ENCODE measurements around the gene ENOPH1.

ENOPH1 gene

DNA sequence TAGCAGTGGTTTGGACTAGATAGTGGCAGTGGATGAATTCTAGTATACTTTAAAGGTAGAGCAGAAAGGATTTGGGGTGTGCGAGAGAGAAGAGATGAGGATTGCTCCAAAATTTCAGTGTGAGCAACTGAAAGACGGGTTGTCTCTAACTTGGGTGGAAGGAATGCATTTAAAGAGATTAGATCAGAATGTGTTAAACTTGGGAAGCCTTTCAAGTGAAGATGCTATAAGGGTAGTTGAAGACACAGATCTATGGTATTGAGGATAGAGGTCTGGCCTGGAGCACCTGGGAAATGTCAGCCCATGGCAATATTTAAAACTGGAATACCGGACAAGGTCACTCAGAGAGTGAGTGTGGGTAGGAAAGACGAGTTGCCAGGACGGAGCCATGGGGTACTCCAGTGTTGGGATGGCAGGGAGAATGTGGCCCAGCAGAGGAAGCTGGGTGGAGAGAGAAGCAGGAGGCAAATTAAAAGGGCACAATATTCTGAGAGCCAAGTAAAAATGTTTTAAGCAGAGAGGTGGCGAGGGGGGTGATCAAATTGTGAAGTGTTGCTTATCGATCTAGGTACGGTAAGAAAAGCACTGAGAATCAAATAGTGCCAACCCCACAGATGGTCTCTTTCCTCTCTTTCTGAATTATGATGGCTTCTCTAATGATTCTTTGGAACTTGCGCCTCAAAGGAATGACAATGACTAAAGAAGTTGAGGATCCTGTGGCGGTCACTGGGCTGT lies 50.5 kb downstream of the ENOPH1 start:
- Histone ChIP-seq H2BK5ac (ENCODE audit: low read depth, low read length, poor library complexity, severe bottlenecking) (no peak overlapping the region), H3K9me3 (ENCODE audit: control insufficient read depth, low read length) (no peaks in the 10 kb centered on the region), H3K23ac (ENCODE audit: low read length in 2 of 2) (no peak overlapping the region), H3K36me3 (ENCODE audit: control insufficient read depth in 1 of 2, insufficient read depth in 2 of 2, low read depth in 1 of 2, low read length in 2 of 2) (peaks cover 0 to 8% of the 10 kb centered on the region in 2 experiments), H2AK5ac (ENCODE audit: low read length, severe bottlenecking) (no peak overlapping the region), H3K27me3 (ENCODE audit: control insufficient read depth in 1 of 2, insufficient read depth in 1 of 2, low read length in 2 of 2) (no peaks in the 10 kb centered on the region), H3K18ac (ENCODE audit: low read depth in 1 of 2, low read length in 2 of 2) (no peak overlapping the region), H2BK120ac (ENCODE audit: low read depth, low read length) (no peak overlapping the region), H2BK12ac (ENCODE audit: low read length in 2 of 2) (no peak overlapping the region), H3K4me2 (ENCODE audit: low read length, poor library complexity, severe bottlenecking) (no peak overlapping the region), H4K8ac (ENCODE audit: low read length) (no peak overlapping the region), H2AFZ (ENCODE audit: low read depth, low read length) (no peak overlapping the region), H3K4ac (ENCODE audit: low read depth in 1 of 2, low read length in 2 of 2) (no peak overlapping the region), H3K27ac (ENCODE audit: low read length, poor library complexity, severe bottlenecking) (no peak overlapping the region), H4K91ac (ENCODE audit: low read length) (no peak overlapping the region), H3K4me3 (ENCODE audit: insufficient read depth in 1 of 2, low read depth in 1 of 2, low read length in 2 of 2) (no peak overlapping the region), H3K79me1 (replicated peaks; ENCODE audit: low read length, poor library complexity, severe bottlenecking) (no peaks in the 10 kb centered on the region), H2BK15ac (ENCODE audit: low read depth, poor library complexity, severe bottlenecking) (no peak overlapping the region), H3K14ac (ENCODE audit: low read length in 2 of 2) (no peak overlapping the region), H3K9ac (ENCODE audit: low read length) (no peak overlapping the region), H3K4me1 (ENCODE audit: control insufficient read depth, insufficient read depth, low read depth, low read length) (no peaks in the 10 kb centered on the region)
- DNase-seq: no peak
- 96% methylated on average over 10 of the region's 10 CpGs for WGBS

GRCh38 chr4:82481506-82481840 lies 51.1 kb downstream of the ENOPH1 start:
- H3K79me1 ChIP-seq (replicated peaks; ENCODE audit: low read length, poor library complexity, severe bottlenecking): no peaks in the 10 kb centered on the region
- no peak overlapping the region for H2BK120ac ChIP-seq (ENCODE audit: low read depth, low read length)
- H2AFZ ChIP-seq (ENCODE audit: low read depth, low read length): no peak overlapping the region
- H4K91ac ChIP-seq (ENCODE audit: low read length): no peak overlapping the region
- H3K4ac ChIP-seq (ENCODE audit: low read depth in 1 of 2, low read length in 2 of 2): no peak overlapping the region
- no peak overlapping the region for H4K8ac ChIP-seq (ENCODE audit: low read length)
- no peak overlapping the region for H3K27ac ChIP-seq (ENCODE audit: low read length, poor library complexity, severe bottlenecking)
- WGBS: 95% methylated on average over 5 of the region's 6 CpGs
- H3K14ac ChIP-seq (ENCODE audit: low read length in 2 of 2): no peak overlapping the region
- H2BK12ac ChIP-seq (ENCODE audit: low read length in 2 of 2): no peak overlapping the region
- peaks cover 0 to 8% of the 10 kb centered on the region in 2 experiments for H3K36me3 ChIP-seq (ENCODE audit: control insufficient read depth in 1 of 2, insufficient read depth in 2 of 2, low read depth in 1 of 2, low read length in 2 of 2)
- H3K9me3 ChIP-seq (ENCODE audit: control insufficient read depth, low read length): no peaks in the 10 kb centered on the region
- DNase-seq: no peak
- no peak overlapping the region for H3K4me3 ChIP-seq (ENCODE audit: insufficient read depth in 1 of 2, low read depth in 1 of 2, low read length in 2 of 2)
- no peak overlapping the region for H3K23ac ChIP-seq (ENCODE audit: low read length in 2 of 2)
- no peaks in the 10 kb centered on the region for H3K27me3 ChIP-seq (ENCODE audit: control insufficient read depth in 1 of 2, insufficient read depth in 1 of 2, low read length in 2 of 2)
- H3K4me2 ChIP-seq (ENCODE audit: low read length, poor library complexity, severe bottlenecking): no peak overlapping the region
- H3K4me1 ChIP-seq (ENCODE audit: control insufficient read depth, insufficient read depth, low read depth, low read length): no peaks in the 10 kb centered on the region
- H3K18ac ChIP-seq (ENCODE audit: low read depth in 1 of 2, low read length in 2 of 2): no peak overlapping the region
- H3K9ac ChIP-seq (ENCODE audit: low read length): no peak overlapping the region
- H2BK5ac ChIP-seq (ENCODE audit: low read depth, low read length, poor library complexity, severe bottlenecking): no peak overlapping the region
- no peak overlapping the region for H2AK5ac ChIP-seq (ENCODE audit: low read length, severe bottlenecking)
- H2BK15ac ChIP-seq (ENCODE audit: low read depth, poor library complexity, severe bottlenecking): no peak overlapping the region

- Histone ChIP-seq H4K91ac (ENCODE audit: low read length) (no peak overlapping the region), H3K4me1 (ENCODE audit: control insufficient read depth, insufficient read depth, low read depth, low read length) (no peaks in the 10 kb centered on the region), H4K8ac (ENCODE audit: low read length) (no peak overlapping the region), H3K4me2 (ENCODE audit: low read length, poor library complexity, severe bottlenecking) (no peak overlapping the region), H3K18ac (ENCODE audit: low read depth in 1 of 2, low read length in 2 of 2) (no peak overlapping the region), H3K9me3 (ENCODE audit: control insufficient read depth, low read length) (no peaks in the 10 kb centered on the region), H3K9ac (ENCODE audit: low read length) (no peak overlapping the region), H3K14ac (ENCODE audit: low read length in 2 of 2) (no peak overlapping the region), H2BK120ac (ENCODE audit: low read depth, low read length) (no peak overlapping the region), H3K4me3 (ENCODE audit: insufficient read depth in 1 of 2, low read depth in 1 of 2, low read length in 2 of 2) (no peak overlapping the region), H2BK12ac (ENCODE audit: low read length in 2 of 2) (no peak overlapping the region), H2AFZ (ENCODE audit: low read depth, low read length) (no peak overlapping the region), H2BK5ac (ENCODE audit: low read depth, low read length, poor library complexity, severe bottlenecking) (no peak overlapping the region), H2AK5ac (ENCODE audit: low read length, severe bottlenecking) (no peak overlapping the region), H2BK15ac (ENCODE audit: low read depth, poor library complexity, severe bottlenecking) (no peak overlapping the region), H3K79me1 (replicated peaks; ENCODE audit: low read length, poor library complexity, severe bottlenecking) (no peaks in the 10 kb centered on the region), H3K27ac (ENCODE audit: low read length, poor library complexity, severe bottlenecking) (no peak overlapping the region), H3K23ac (ENCODE audit: low read length in 2 of 2) (no peak overlapping the region), H3K27me3 (ENCODE audit: control insufficient read depth in 1 of 2, insufficient read depth in 1 of 2, low read length in 2 of 2) (no peaks in the 10 kb centered on the region), H3K36me3 (ENCODE audit: control insufficient read depth in 1 of 2, insufficient read depth in 2 of 2, low read depth in 1 of 2, low read length in 2 of 2) (peaks cover 0 to 8% of the 10 kb centered on the region in 2 experiments), H3K4ac (ENCODE audit: low read depth in 1 of 2, low read length in 2 of 2) (no peak overlapping the region)
- DNase-seq: no peak
- WGBS: 75% methylated on average over 6 of the region's 6 CpGs
These were observed 52.0 kb downstream of the ENOPH1 start for GRCh38 chr4:82482387-82482786.

GRCh38 chr4:82484996-82485783 lies 54.8 kb downstream of the ENOPH1 start:
- H3K27me3 ChIP-seq (ENCODE audit: control insufficient read depth in 1 of 2, insufficient read depth in 1 of 2, low read length in 2 of 2): no peaks in the 10 kb centered on the region
- H2AFZ ChIP-seq (ENCODE audit: low read depth, low read length): no peak overlapping the region
- no peaks in the 10 kb centered on the region for H3K9me3 ChIP-seq (ENCODE audit: control insufficient read depth, low read length)
- no peak overlapping the region for H3K4ac ChIP-seq (ENCODE audit: low read depth in 1 of 2, low read length in 2 of 2)
- no peak overlapping the region for H2BK12ac ChIP-seq (ENCODE audit: low read length in 2 of 2)
- H3K4me2 ChIP-seq (ENCODE audit: low read length, poor library complexity, severe bottlenecking): no peak overlapping the region
- H3K18ac ChIP-seq (ENCODE audit: low read depth in 1 of 2, low read length in 2 of 2): no peak overlapping the region
- H3K79me1 ChIP-seq (replicated peaks; ENCODE audit: low read length, poor library complexity, severe bottlenecking): no peaks in the 10 kb centered on the region
- H4K8ac ChIP-seq (ENCODE audit: low read length): no peak overlapping the region
- H3K23ac ChIP-seq (ENCODE audit: low read length in 2 of 2): no peak overlapping the region
- no peak overlapping the region for H3K4me3 ChIP-seq (ENCODE audit: insufficient read depth in 1 of 2, low read depth in 1 of 2, low read length in 2 of 2)
- no peak for DNase-seq
- no peak overlapping the region for H2BK120ac ChIP-seq (ENCODE audit: low read depth, low read length)
- H3K9ac ChIP-seq (ENCODE audit: low read length): no peak overlapping the region
- 94% methylated on average over 14 of the region's 14 CpGs for WGBS
- H3K14ac ChIP-seq (ENCODE audit: low read length in 2 of 2): no peak overlapping the region
- H3K4me1 ChIP-seq (ENCODE audit: control insufficient read depth, insufficient read depth, low read depth, low read length): no peaks in the 10 kb centered on the region
- no peak overlapping the region for H4K91ac ChIP-seq (ENCODE audit: low read length)
- H3K27ac ChIP-seq (ENCODE audit: low read length, poor library complexity, severe bottlenecking): no peak overlapping the region
- H2BK15ac ChIP-seq (ENCODE audit: low read depth, poor library complexity, severe bottlenecking): no peak overlapping the region
- no peak overlapping the region for H2BK5ac ChIP-seq (ENCODE audit: low read depth, low read length, poor library complexity, severe bottlenecking)
- no peaks in the 10 kb centered on the region for H3K36me3 ChIP-seq (ENCODE audit: control insufficient read depth in 1 of 2, insufficient read depth in 2 of 2, low read depth in 1 of 2, low read length in 2 of 2)
- no peak overlapping the region for H2AK5ac ChIP-seq (ENCODE audit: low read length, severe bottlenecking)

All from mesenchymal stem cell (in vitro differentiated cells and primary cell).